Mesodermal cell (in vitro differentiated cells): Measurements from ENCODE around the gene DOCK9.
"Not testable (repeated sequence)": the region's sequence is repeated elsewhere in the genome, so short reads cannot be mapped to it uniquely, and the experiment has no call there.

Source experiments
- H3K27ac ChIP-seq: 2 replicates; pipeline ENCODE4 v1.7.0; 2013; ENCODE audit warnings: mild to moderate bottlenecking, low read depth, low read length, moderate library complexity; ENCODE audit not compliant: severe bottlenecking
- H3K36me3 ChIP-seq: 2 replicates; pipeline ENCODE4 v1.7.1; 2013; ENCODE audit warnings: mild to moderate bottlenecking, low read length, moderate library complexity; ENCODE audit not compliant: control insufficient read depth, insufficient read depth
- H3K4me1 ChIP-seq: one replicate; pipeline ENCODE4 v1.7.1; 2013; ENCODE audit warnings: mild to moderate bottlenecking, low read length; ENCODE audit not compliant: insufficient read depth, control insufficient read depth, poor library complexity, severe bottlenecking
- H3K4me3 ChIP-seq: 2 replicates; pipeline ENCODE4 v1.7.0; 2013; ENCODE audit warnings: low read length, control low read depth, mild to moderate bottlenecking; ENCODE audit not compliant: insufficient read depth, poor library complexity, severe bottlenecking; ENCODE audit errors: extremely low read depth
- H3K9me3 ChIP-seq: 2 replicates; pipeline ENCODE4 v1.7.1; 2013; ENCODE audit warnings: mild to moderate bottlenecking, low read length, moderate library complexity; ENCODE audit not compliant: control insufficient read depth
- WGBS, 2 experiments: methylation state at CpG; one replicate each; pipeline ENCODE4 v1.1.5; 2013; ENCODE audit warnings: missing lambda C conversion rate in 2 of 2; ENCODE audit not compliant: insufficient coverage in 2 of 2; 5-methylcytosine and 5-hydroxymethylcytosine counted together

Gene DOCK9

GRCh38 chr13:98812186-98812790, 165.6 kb downstream of the DOCK9 start:
- not testable (repeated sequence) for H3K27ac ChIP-seq, H3K4me3 ChIP-seq, H3K9me3 ChIP-seq, H3K4me1 ChIP-seq
- peaks cover 30% of the 10 kb centered on the region for H3K36me3 ChIP-seq
- no CpG with 5 or more reads among the region's 5 CpGs for WGBS, 2 experiments

- WGBS, 2 experiments: 92 to 100% methylated on average over 1 of the region's 1 CpG
- Histone ChIP-seq H3K9me3 (no peaks in the 10 kb centered on the region), H3K36me3 (peaks cover 27% of the 10 kb centered on the region), H3K4me3 (no peak overlapping the region), H3K4me1 (no peaks in the 10 kb centered on the region), H3K27ac (no peak overlapping the region)
Measured at GRCh38 chr13:98810746-98811145, 167.1 kb downstream of the DOCK9 start.

GRCh38 chr13:98809345-98809777, 168.5 kb downstream of the DOCK9 start:
- 89 to 100% methylated on average over 7 to 10 of the region's 11 CpGs for WGBS, 2 experiments
- H3K9me3 ChIP-seq: no peaks in the 10 kb centered on the region
- no peak overlapping the region for H3K27ac ChIP-seq
- no peak overlapping the region for H3K4me3 ChIP-seq
- H3K36me3 ChIP-seq: peaks cover 40% of the 10 kb centered on the region
- H3K4me1 ChIP-seq: no peaks in the 10 kb centered on the region

- no peak overlapping the region for H3K27ac ChIP-seq
- WGBS, 2 experiments: 65% methylated on average over 2 of the region's 3 CpGs; no CpG with 5 or more reads in 1 of the 2 experiments
- H3K4me1 ChIP-seq: no peaks in the 10 kb centered on the region
- peaks cover 55% of the 10 kb centered on the region for H3K36me3 ChIP-seq
- no peak overlapping the region for H3K4me3 ChIP-seq
- no peaks in the 10 kb centered on the region for H3K9me3 ChIP-seq
Measured at GRCh38 chr13:98807774-98808173, 170.1 kb downstream of the DOCK9 start.

- Histone ChIP-seq H3K27ac (no peak overlapping the region), H3K9me3 (no peaks in the 10 kb centered on the region), H3K4me3 (no peak overlapping the region), H3K4me1 (no peaks in the 10 kb centered on the region), H3K36me3 (peaks cover 63% of the 10 kb centered on the region)
- 94 to 96% methylated on average over 5 to 8 of the region's 9 CpGs for whole genome bisulfite sequencing, 2 experiments
Measured at GRCh38 chr13:98804336-98804855, 173.5 kb downstream of the DOCK9 start.

- H3K36me3 ChIP-seq: peaks cover 60% of the 10 kb centered on the region
- H3K4me3 ChIP-seq: no peak overlapping the region
- 98 to 100% methylated on average over 3 to 5 of the region's 10 CpGs for WGBS, 2 experiments
- no peak overlapping the region for H3K27ac ChIP-seq
- H3K9me3 ChIP-seq: no peaks in the 10 kb centered on the region
- no peaks in the 10 kb centered on the region for H3K4me1 ChIP-seq
Measured at GRCh38 chr13:98803921-98804320, 173.9 kb downstream of the DOCK9 start.

- Histone ChIP-seq H3K4me3 (no peak overlapping the region), H3K36me3 (peaks cover 67% of the 10 kb centered on the region), H3K4me1 (no peaks in the 10 kb centered on the region), H3K27ac (no peak overlapping the region), H3K9me3 (no peaks in the 10 kb centered on the region)
- WGBS, 2 experiments: 91 to 97% methylated on average over 4 to 5 of the region's 7 CpGs
Measured at GRCh38 chr13:98803111-98803561, 174.7 kb downstream of the DOCK9 start.

GRCh38 chr13:98802559-98802958, 175.3 kb downstream of the DOCK9 start:
- Histone ChIP-seq H3K4me3 (no peak overlapping the region), H3K27ac (no peak overlapping the region), H3K36me3 (peaks cover 70% of the 10 kb centered on the region), H3K4me1 (no peaks in the 10 kb centered on the region), H3K9me3 (no peaks in the 10 kb centered on the region)
- WGBS, 2 experiments: 92 to 100% methylated on average over 1 to 2 of the region's 4 CpGs

- no peak overlapping the region for H3K4me3 ChIP-seq
- no peaks in the 10 kb centered on the region for H3K4me1 ChIP-seq
- H3K27ac ChIP-seq: no peak overlapping the region
- 93 to 96% methylated on average over 10 of the region's 10 CpGs for WGBS, 2 experiments
- H3K9me3 ChIP-seq: no peaks in the 10 kb centered on the region
- peaks cover 70% of the 10 kb centered on the region for H3K36me3 ChIP-seq
Measured at GRCh38 chr13:98801626-98802418, 176.0 kb downstream of the DOCK9 start.

- H3K4me3 ChIP-seq: no peak overlapping the region
- H3K9me3 ChIP-seq: no peaks in the 10 kb centered on the region
- H3K27ac ChIP-seq: no peak overlapping the region
- peaks cover 78% of the 10 kb centered on the region for H3K36me3 ChIP-seq
- no peaks in the 10 kb centered on the region for H3K4me1 ChIP-seq
- WGBS, 2 experiments: 92 to 96% methylated on average over 12 to 13 of the region's 14 CpGs
Measured at GRCh38 chr13:98800078-98800477, 177.8 kb downstream of the DOCK9 start.
